ENCODE measurements around the gene FAM217B.

FAM217B gene

DNA sequence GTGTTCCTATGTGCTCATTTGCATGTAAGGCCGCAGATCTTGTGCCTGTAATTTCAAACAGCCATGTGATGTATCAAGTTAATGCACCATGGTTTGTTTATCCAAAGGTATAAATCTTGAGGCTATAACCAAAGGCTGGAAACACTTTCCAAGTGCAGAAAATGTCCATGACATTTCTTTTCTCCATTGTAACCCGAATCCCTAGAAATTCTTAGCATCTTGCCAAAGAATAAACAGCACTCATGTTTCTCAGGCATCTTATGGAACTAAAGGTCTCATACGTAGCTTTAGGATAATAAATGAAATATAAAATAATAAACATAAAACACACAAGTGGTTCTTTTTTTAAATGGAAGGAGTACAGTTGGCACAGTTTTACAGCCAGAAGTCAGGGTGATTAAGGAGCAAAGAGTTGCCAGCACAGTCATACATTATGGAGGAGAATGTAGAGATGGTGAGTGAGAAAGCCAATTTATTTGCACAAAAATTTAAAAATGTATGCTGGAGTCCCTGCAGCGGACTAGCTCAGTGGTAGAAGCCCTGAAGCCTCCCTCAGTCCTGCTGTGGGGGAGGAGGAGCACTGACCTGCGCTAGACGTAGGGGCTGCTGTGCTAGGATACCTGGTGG lies 36.1 kb downstream of the FAM217B start:
- no peak for DNase-seq (ENCODE audit: low spot score)

GRCh38 chr20:59977086-59977485 lies 36.9 kb downstream of the FAM217B start:
- no peak for DNase-seq (ENCODE audit: low spot score)

DNA sequence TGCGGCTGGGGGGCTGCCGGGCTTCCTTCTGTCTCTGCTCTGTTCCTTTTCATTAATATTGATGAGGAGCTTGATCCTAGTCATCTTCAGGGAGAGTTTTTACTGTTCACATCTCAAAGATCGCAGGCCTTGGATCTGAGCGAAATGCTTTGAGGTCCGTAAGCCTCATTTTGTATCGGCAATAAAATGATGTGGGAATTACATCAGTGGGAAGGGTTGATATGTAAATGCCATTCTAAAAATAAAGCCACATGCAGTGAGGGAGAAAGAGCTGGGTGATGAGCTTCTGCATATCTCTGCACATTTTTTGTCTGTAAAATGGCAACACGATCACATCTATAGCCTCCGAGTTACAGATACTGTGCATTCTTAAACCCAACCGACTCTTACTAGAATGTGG lies 42.9 kb downstream of the FAM217B start:
- DNase-seq (ENCODE audit: low spot score): no peak

DNA sequence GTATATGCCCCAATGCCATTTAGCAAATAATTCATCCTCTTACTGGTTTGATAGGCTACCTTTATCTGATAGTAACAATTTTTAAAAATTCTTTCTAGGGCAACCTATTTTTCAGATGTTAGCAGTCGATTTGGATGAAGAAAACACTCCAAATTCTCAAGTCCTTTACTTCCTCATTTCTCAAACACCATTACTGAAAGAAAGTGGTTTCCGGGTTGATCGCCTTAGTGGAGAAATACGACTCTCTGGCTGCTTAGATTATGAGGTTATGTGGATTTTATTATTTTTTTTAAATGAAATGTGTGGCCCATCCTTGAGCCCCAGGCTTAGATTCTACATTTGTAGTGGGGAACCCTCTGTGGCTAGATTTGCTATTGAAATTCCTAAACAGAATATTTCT lies 44.4 kb downstream of the FAM217B start:
- no peak for DNase-seq (ENCODE audit: low spot score)

DNA sequence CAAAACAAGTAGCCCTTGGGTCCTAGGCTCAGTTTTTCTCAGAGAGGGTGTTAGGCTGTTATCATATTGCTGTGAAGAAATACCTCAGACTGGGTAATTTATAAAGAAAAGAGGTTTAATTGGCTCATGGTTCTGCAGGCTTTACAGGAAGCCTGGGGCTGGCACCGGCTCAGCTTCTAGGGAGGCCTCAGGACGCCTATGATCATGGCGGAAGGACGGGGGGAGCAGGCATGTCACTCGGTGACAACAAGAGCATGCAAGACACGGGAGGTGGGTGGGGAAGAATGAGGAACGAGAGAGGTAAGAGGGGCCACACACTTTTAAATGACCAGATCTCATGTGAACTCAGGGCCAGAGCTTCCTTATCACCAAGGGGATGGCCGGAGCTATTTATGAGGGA lies 45.0 kb downstream of the FAM217B start:
- DNase-seq (ENCODE audit: low spot score): no peak

DNA sequence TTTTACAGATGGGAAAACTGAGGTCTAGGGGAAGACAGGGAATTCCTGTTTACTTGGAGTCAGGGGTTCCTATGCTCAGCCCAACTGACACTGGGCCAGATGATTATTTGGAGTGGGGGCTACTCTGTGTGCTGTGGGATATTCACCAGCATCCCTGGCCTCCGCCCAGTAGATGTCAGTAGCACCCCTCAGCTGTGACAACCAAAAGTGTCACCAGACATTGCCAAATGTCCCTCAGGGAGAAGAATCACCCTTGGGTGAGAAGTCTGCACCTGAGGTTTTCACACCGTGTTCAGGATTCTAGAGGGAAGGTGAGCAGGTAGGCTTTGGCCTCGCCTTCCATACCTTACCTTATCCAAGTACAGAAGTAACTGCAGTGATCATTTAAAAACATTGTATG lies 45.7 kb downstream of the FAM217B start:
- DNase-seq (ENCODE audit: low spot score): no peak

- DNase-seq (ENCODE audit: low spot score): no peak
Measured at GRCh38 chr20:59987135-59987534, 46.9 kb downstream of the FAM217B start.

- peak; percentile 16 for DNase-seq (ENCODE audit: low spot score)
Measured at GRCh38 chr20:59988141-59988540, 48.0 kb downstream of the FAM217B start.

GRCh38 chr20:59992526-59993084 lies 52.4 kb downstream of the FAM217B start:
- DNase-seq (ENCODE audit: low spot score): peak; percentile 21

DNA sequence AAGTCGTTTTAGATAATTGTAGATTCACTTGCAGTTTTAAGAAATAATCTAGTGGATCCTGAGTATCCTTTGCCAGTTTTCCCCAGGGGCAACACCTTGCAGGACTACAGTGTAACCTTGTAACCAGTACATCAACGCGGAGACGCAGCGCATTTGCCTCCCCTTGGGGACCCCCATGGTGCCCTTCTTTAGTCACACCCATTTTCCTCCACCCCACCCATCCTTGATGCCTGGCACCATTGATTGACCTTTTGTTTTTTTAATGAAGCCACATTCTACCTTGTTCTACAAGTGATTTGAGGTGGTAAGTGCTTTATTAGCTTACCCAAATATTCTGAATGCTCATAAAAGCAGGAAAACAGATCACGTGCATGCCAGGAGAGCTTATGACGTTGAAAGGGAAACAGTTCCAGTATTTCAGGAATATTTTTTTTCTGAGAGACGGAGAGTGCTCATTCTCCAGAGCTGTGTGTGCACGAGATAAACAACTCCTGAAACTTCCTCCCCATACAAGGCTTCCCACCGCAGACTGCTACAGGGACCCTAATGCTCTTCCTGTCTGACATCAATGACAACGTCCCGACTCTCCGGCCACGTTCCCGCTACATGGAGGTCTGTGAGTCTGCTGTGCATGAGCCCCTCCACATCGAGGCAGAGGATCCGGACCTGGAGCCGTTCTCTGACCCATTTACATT lies 53.7 kb downstream of the FAM217B start:
- no peak for DNase-seq (ENCODE audit: low spot score)

- DNase-seq (ENCODE audit: low spot score): no peak
Measured at GRCh38 chr20:59994697-59995122, 54.5 kb downstream of the FAM217B start.

- no peak for DNase-seq (ENCODE audit: low spot score)
Measured at GRCh38 chr20:59996108-59996507, 55.9 kb downstream of the FAM217B start.

DNA sequence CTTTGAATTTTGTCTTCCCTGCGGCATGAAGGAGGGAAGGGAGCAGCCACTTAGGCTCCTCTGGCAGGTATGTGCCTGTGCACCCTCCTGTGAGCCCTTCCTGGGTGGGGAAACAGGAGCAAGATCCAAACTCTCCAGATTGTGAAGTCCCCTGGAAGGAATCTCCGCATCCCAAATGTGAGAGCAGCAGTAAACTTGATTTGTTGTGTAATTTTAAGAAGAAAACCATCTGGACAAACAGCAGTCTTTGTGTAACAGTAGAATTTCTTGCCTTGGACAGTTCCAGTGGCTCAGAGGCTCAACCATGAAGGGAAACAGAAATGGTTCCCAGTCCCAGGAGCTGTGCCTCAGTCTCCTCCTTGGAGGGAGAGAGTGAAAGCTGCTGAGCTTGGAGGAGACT lies 57.7 kb downstream of the FAM217B start:
- no peak for DNase-seq (ENCODE audit: low spot score)
